ENCODE data around the gene ARFGAP1. TPM values are rescaled to one million over a fixed set of nuclear protein-coding genes. Genes with fewer than 3 reads are reported as not detected.

Gene ARFGAP1
- total and polyA plus RNA-seq, 2 of the 8 experiments (the other 6 are each of a cell fraction or from before 2014, with no cell fraction given), result 93.7 to 100 TPM

GRCh38 chr20:63335711-63336110 is 63.1 kb downstream of the ARFGAP1 start:
- Histone ChIP-seq H3K4me1 (replicated peaks in 1 of 4; ENCODE audit: control insufficient read depth in 3 of 4, insufficient read depth in 4 of 4, low read length in 3 of 4) (peaks cover 0 to 2% (median under 1%) of the 10 kb centered on the region in 4 experiments; a peak in 3 of 7 replicates), H3K4me3 (ENCODE audit: extremely low read depth in 1 of 4, insufficient read depth in 2 of 4, low read depth in 3 of 4, low read length in 4 of 4) (no peak overlapping the region), H3K14ac (ENCODE audit: insufficient read length) (no peak overlapping the region), H3K18ac (ENCODE audit: extremely low read depth, low read length) (no peak overlapping the region), H2BK5ac (ENCODE audit: low read depth, low read length) (no peak overlapping the region; the same call in 1 of the 2 replicates), H3K9ac (replicated peaks in 1 of 4; ENCODE audit: extremely low read depth in 1 of 4, low read depth in 3 of 4, low read length in 3 of 4) (no peak overlapping the region), H3K4ac (replicated peaks; ENCODE audit: insufficient read length, low read depth, low read length) (no peak overlapping the region), H2BK12ac (ENCODE audit: low read depth, low read length) (no peak overlapping the region), H3K79me1 (ENCODE audit: low read depth, low read length) (0 out of 2 replicates have a peak, but pooled peaks cover 2% of the 10 kb centered on the region), H3K9me3 (ENCODE audit: insufficient read depth in 2 of 2, low read depth in 1 of 2, low read length in 1 of 2) (peaks cover 10 to 20% of the 10 kb centered on the region in 2 experiments), H3K4me2 (ENCODE audit: insufficient read depth in 1 of 2, low read depth in 2 of 2, low read length in 2 of 2) (no peak overlapping the region), H2BK15ac (ENCODE audit: low read length) (no peak overlapping the region), H3K27ac (ENCODE audit: low read depth, low read length) (no peak overlapping the region), H3K23me2 (ENCODE audit: low read depth, low read length) (no peaks in the 10 kb centered on the region), H2AFZ (ENCODE audit: low read length) (no peak overlapping the region), H2BK120ac (replicated peaks; ENCODE audit: low read depth, low read length) (no peak overlapping the region), H4K91ac (replicated peaks; ENCODE audit: insufficient read length, low read length) (no peak overlapping the region), H3K79me2 (ENCODE audit: control insufficient read depth in 1 of 2, insufficient read depth in 2 of 2, low read length in 2 of 2) (no peaks in the 10 kb centered on the region), H3K36me3 (ENCODE audit: control insufficient read depth in 2 of 4, insufficient read depth in 4 of 4, low read length in 3 of 4) (no peaks in the 10 kb centered on the region), H2AK5ac (ENCODE audit: low read depth, low read length) (no peak overlapping the region), H4K5ac (ENCODE audit: insufficient read length, low read depth, low read length) (no peak overlapping the region), H3K27me3 (replicated peaks in 1 of 4; ENCODE audit: control insufficient read depth in 3 of 4, extremely low read depth in 1 of 4, insufficient read depth in 3 of 4, low read length in 3 of 4) (peaks cover 0 to 6% (median 0%) of the 10 kb centered on the region in 4 experiments; a peak in 3 of 7 replicates), H4K20me1 (replicated peaks in 1 of 2; ENCODE audit: control insufficient read depth in 1 of 2, insufficient read depth in 2 of 2, low read length in 2 of 2) (peaks cover 0 to 3% of the 10 kb centered on the region in 2 experiments), H3K23ac (ENCODE audit: insufficient read length) (no peak overlapping the region), H4K8ac (ENCODE audit: extremely low read depth, insufficient read depth, low read length) (no peak overlapping the region), H2BK20ac (ENCODE audit: low read length) (no peak overlapping the region), H3K56ac (replicated peaks; ENCODE audit: insufficient read length, low read depth, low read length) (no peak overlapping the region)
- ChIA-PET CTCF (ENCODE audit: partially characterized antibody) (interaction anchor here (0.8 to 1.6 kb wide), 4 partner anchors 27 to 130 kb away, joined by 3 to 8 read pairs (median 4); no protein-coding TSS in a partner anchor), POLR2A (ENCODE audit: partially characterized antibody) (no interaction called here)
- FAIRE-seq, result no peak
- WGBS, 2 experiments (ENCODE audit: extremely low coverage in 1 of 2, insufficient coverage in 1 of 2, insufficient read length in 1 of 2, insufficient replicate concordance in 2 of 2, low coverage in 1 of 2, low lambda C conversion rate in 2 of 2, missing lambda C conversion rate in 1 of 2), result 91% methylated on average over 8 of the region's 9 CpGs; no CpG with 5 or more reads in 1 of the 2 experiments
- TF ChIP-seq TCF12 (IDR thresholded peaks at IDR 0.05; ENCODE audit: low read depth, low read length) (no peak), TBP (IDR thresholded peaks at IDR 0.05; ENCODE audit: low read depth, low read length) (no peak), SP1 (IDR thresholded peaks at IDR 0.05; ENCODE audit: low read depth, low read length) (no peak), JUN (IDR thresholded peaks at IDR 0.05; ENCODE audit: low read depth, low read length) (no peak), BACH1 (IDR thresholded peaks at IDR 0.05; ENCODE audit: low read length) (no peak), KDM4A (IDR thresholded peaks at IDR 0.05; ENCODE audit: low read depth, low read length, severe bottlenecking) (no peak)
- no peak for DNase-seq (ENCODE audit: low read depth in 1 of 2, low spot score in 2 of 2)
